Activated CD8-positive, alpha-beta memory T cell treated with anti-CD3 and anti-CD28 coated beads for 24 hours (primary cell): ENCODE data around the gene CALR3.
A peak's percentile ranks its signal among the peaks of the same experiment; 100 is the strongest.
"Not testable (repeated sequence)": the region's sequence is repeated elsewhere in the genome, so short reads cannot be mapped to it uniquely, and the experiment has no call there.

Source experiments
- DNase-seq: peaks from one replicate; pipeline ENCODE4 v3.0.0-alpha.2; 2020

The CALR3 gene

GRCh38 chr19:16496613-16496983 lies 631 bp upstream of the CALR3 start:
- DNase-seq, result peak; percentile 56

- DNase-seq, result not testable (repeated sequence)
These were observed 9.5 kb downstream of the CALR3 start for GRCh38 chr19:16486476-16486875.

GRCh38 chr19:16482745-16483144 lies 13.2 kb downstream of the CALR3 start:
- no peak for DNase-seq

- DNase-seq, result no peak
These were observed 18.7 kb downstream of the CALR3 start for GRCh38 chr19:16477311-16477710.

- no peak for DNase-seq
These were observed 19.6 kb downstream of the CALR3 start for GRCh38 chr19:16476401-16476800.

- DNase-seq, result no peak
These were observed 22.0 kb downstream of the CALR3 start for GRCh38 chr19:16473875-16474392.

- DNase-seq, result no peak
These were observed 23.0 kb downstream of the CALR3 start for GRCh38 chr19:16472992-16473391.

GRCh38 chr19:16472559-16472899 lies 23.4 kb downstream of the CALR3 start:
- not testable (repeated sequence) for DNase-seq

- peak; percentile 69 for DNase-seq
These were observed 24.8 kb downstream of the CALR3 start for GRCh38 chr19:16470911-16471811.

GRCh38 chr19:16470541-16470910 lies 25.4 kb downstream of the CALR3 start:
- no peak for DNase-seq

- no peak for DNase-seq
These were observed 28.4 kb downstream of the CALR3 start for GRCh38 chr19:16467581-16467980.

- not testable (repeated sequence) for DNase-seq
These were observed 29.1 kb downstream of the CALR3 start for GRCh38 chr19:16466802-16467427.

GRCh38 chr19:16465239-16465638 lies 30.7 kb downstream of the CALR3 start:
- DNase-seq, result no peak

GRCh38 chr19:16463991-16464575 lies 31.9 kb downstream of the CALR3 start:
- no peak for DNase-seq

GRCh38 chr19:16463341-16463990 lies 32.5 kb downstream of the CALR3 start:
- DNase-seq, result no peak

- DNase-seq, result no peak
These were observed 33.2 kb downstream of the CALR3 start for GRCh38 chr19:16462757-16463250.

GRCh38 chr19:16461630-16462051 lies 34.3 kb downstream of the CALR3 start:
- DNase-seq, result no peak

- DNase-seq, result no peak
These were observed 35.5 kb downstream of the CALR3 start for GRCh38 chr19:16460454-16460853.

GRCh38 chr19:16459680-16460079 lies 36.3 kb downstream of the CALR3 start:
- DNase-seq, result no peak

GRCh38 chr19:16458391-16459341 lies 37.3 kb downstream of the CALR3 start:
- DNase-seq, result no peak

- no peak for DNase-seq
These were observed 38.0 kb downstream of the CALR3 start for GRCh38 chr19:16457954-16458331.
